HG03097 (cell line): ENCODE results near the gene CDNF.
"Not testable (repeated sequence)": the region's sequence is repeated elsewhere in the genome, so short reads cannot be mapped to it uniquely, and the experiment has no call there.

Experiments
- ATAC-seq: cut with Tn5 transposase; IDR thresholded peaks from one replicate; pipeline ENCODE4 v1.9.1; 2021; ENCODE audit not compliant: unreplicated experiment, low FRiP score

The CDNF gene

GRCh38 chr10:14840178-14840577 lies 2.3 kb upstream of the CDNF start:
- ATAC-seq = no peak

GRCh38 chr10:14839305-14839695 lies 1.5 kb upstream of the CDNF start:
- no peak for ATAC-seq

- no peak for ATAC-seq
Measured at GRCh38 chr10:14838582-14839304, 906 bp upstream of the CDNF start.

- ATAC-seq = no peak
Measured at GRCh38 chr10:14837003-14837756, 657 bp downstream of the CDNF start.

- ATAC-seq = no peak
Measured at GRCh38 chr10:14836208-14836607, 1.6 kb downstream of the CDNF start.

GRCh38 chr10:14833106-14833505 lies 4.7 kb downstream of the CDNF start:
- no peak for ATAC-seq

GRCh38 chr10:14826076-14826829 lies 11.6 kb downstream of the CDNF start:
- ATAC-seq = no peak

GRCh38 chr10:14823966-14824365 lies 13.9 kb downstream of the CDNF start:
- ATAC-seq = no peak

- no peak for ATAC-seq
Measured at GRCh38 chr10:14822879-14823755, 14.7 kb downstream of the CDNF start.

- ATAC-seq = no peak
Measured at GRCh38 chr10:14821635-14822375, 16.0 kb downstream of the CDNF start.

- ATAC-seq = no peak
Measured at GRCh38 chr10:14820775-14821154, 17.1 kb downstream of the CDNF start.

- no peak for ATAC-seq
Measured at GRCh38 chr10:14820010-14820774, 17.6 kb downstream of the CDNF start.

GRCh38 chr10:14816717-14817116 lies 21.1 kb downstream of the CDNF start:
- not testable (repeated sequence) for ATAC-seq

GRCh38 chr10:14815681-14816080 lies 22.2 kb downstream of the CDNF start:
- ATAC-seq = no peak

- ATAC-seq = no peak
Measured at GRCh38 chr10:14812271-14812670, 25.6 kb downstream of the CDNF start.

GRCh38 chr10:14810969-14811953 lies 26.6 kb downstream of the CDNF start:
- ATAC-seq = no peak

GRCh38 chr10:14806318-14806717 lies 31.5 kb downstream of the CDNF start:
- no peak for ATAC-seq

GRCh38 chr10:14803827-14804226 lies 34.0 kb downstream of the CDNF start:
- no peak for ATAC-seq
